MM.1S (cell line): Measurements from ENCODE around the gene DNAJB4.
"Not testable (repeated sequence)": the region's sequence is repeated elsewhere in the genome, so short reads cannot be mapped to it uniquely, and the experiment has no call there.

Experiments
- DNase-seq: peaks from one replicate; pipeline ENCODE4 v3.0.0-alpha.2; 2015
- H2AFZ ChIP-seq: fragments of 300-600 bp; sonication (generic); 2 replicates; pipeline ENCODE4 v1.6.0; 2016; ENCODE audit warnings: antibody characterized with exemption, low read length
- H3F3A ChIP-seq: fragments of 300-600 bp; sonication (generic); 2 replicates; pipeline ENCODE4 v1.6.1; 2016; ENCODE audit warnings: mild to moderate bottlenecking, antibody characterized with exemption, low read length, moderate library complexity, mixed read lengths; ENCODE audit not compliant: insufficient read depth
- H3K27ac ChIP-seq: fragments of 300-600 bp; sonication (generic); 2 replicates; pipeline ENCODE4 v1.5.1; 2016; ENCODE audit warnings: mild to moderate bottlenecking, low read length
- H3K27me3 ChIP-seq: fragments of 300-600 bp; sonication (generic); replicated peaks from 2 replicates; pipeline ENCODE4 v1.6.0; 2016; ENCODE audit warnings: low read length; ENCODE audit not compliant: insufficient read depth
- H3K36me3 ChIP-seq: fragments of 300-600 bp; sonication (generic); replicated peaks from 2 replicates; pipeline ENCODE4 v1.6.1; 2016; ENCODE audit warnings: mild to moderate bottlenecking, low read length, mixed read lengths; ENCODE audit not compliant: insufficient read depth
- H3K4me1 ChIP-seq: fragments of 300-600 bp; sonication (generic); 2 replicates; pipeline ENCODE4 v1.6.1; 2016; ENCODE audit warnings: low read length, mixed read lengths
- H3K4me2 ChIP-seq: fragments of 300-600 bp; sonication (generic); 2 replicates; pipeline ENCODE4 v1.6.0; 2016; ENCODE audit warnings: low read depth, low read length
- H3K4me3 ChIP-seq: fragments of 300-600 bp; sonication (generic); 2 replicates; pipeline ENCODE4 v1.5.1; 2016; ENCODE audit warnings: low read length, mixed read lengths
- H3K79me2 ChIP-seq: fragments of 300-600 bp; sonication (generic); 2 replicates; pipeline ENCODE4 v1.6.1; 2016; ENCODE audit warnings: mixed run types, low read length, mixed read lengths
- H3K9ac ChIP-seq: fragments of 300-600 bp; sonication (generic); 2 replicates; pipeline ENCODE4 v1.6.1; 2016; ENCODE audit warnings: low read length, mixed read lengths
- H3K9me2 ChIP-seq: fragments of 300-600 bp; sonication (generic); replicated peaks from 2 replicates; pipeline ENCODE4 v1.6.1; 2016; ENCODE audit warnings: mild to moderate bottlenecking, low read length, mixed read lengths; ENCODE audit not compliant: insufficient read depth
- H3K9me3 ChIP-seq: fragments of 300-600 bp; sonication (generic); replicated peaks from 2 replicates; pipeline ENCODE4 v1.6.1; 2016; ENCODE audit warnings: mild to moderate bottlenecking, low read length, mixed read lengths; ENCODE audit not compliant: insufficient read depth
- H4K20me1 ChIP-seq: fragments of 300-600 bp; sonication (generic); 2 replicates; pipeline ENCODE4 v1.6.1; 2016; ENCODE audit warnings: mild to moderate bottlenecking, low read length, moderate library complexity, mixed read lengths; ENCODE audit not compliant: insufficient read depth
- CTCF ChIP-seq: fragments of 300-600 bp; sonication (generic); IDR thresholded peaks from 2 replicates; pipeline ENCODE4 v1.5.1; 2016; ENCODE audit warnings: antibody characterized with exemption, low read length, mixed read lengths
- EZH2 ChIP-seq: fragments of 300-600 bp; sonication (generic); optimal IDR thresholded peaks from 2 replicates; pipeline ENCODE3; 2017; ENCODE audit warnings: low read depth, mild to moderate bottlenecking, antibody characterized with exemption, low read length, mixed read lengths
- EZH2phosphoT487 ChIP-seq: fragments of 300-600 bp; sonication (generic); IDR thresholded peaks from 2 replicates; pipeline ENCODE4 v1.6.1; 2018; ENCODE audit warnings: antibody characterized with exemption, low read length

The DNAJB4 gene

GRCh38 chr1:77978293-77978968 is 26.3 kb upstream of the DNAJB4 start:
- TF ChIP-seq CTCF: no peak
- TF ChIP-seq EZH2phosphoT487: no peak
- TF ChIP-seq EZH2: no peak
- peak overlapping the region; percentile 21; the same call in 1 of the 2 replicates for H2AFZ ChIP-seq
- peak overlapping the region; percentile 98 for H3K9ac ChIP-seq
- peak overlapping the region; percentile 98 for H3K27ac ChIP-seq
- H3K4me3 ChIP-seq: peak overlapping the region; percentile 82
- no peaks in the 10 kb centered on the region for H3K27me3 ChIP-seq
- peaks cover 45% of the 10 kb centered on the region for H4K20me1 ChIP-seq
- H3F3A ChIP-seq: peaks cover 21% of the 10 kb centered on the region
- DNase-seq: peak; percentile 95
- H3K79me2 ChIP-seq: peaks cover 81% of the 10 kb centered on the region
- H3K4me1 ChIP-seq: peaks cover 20% of the 10 kb centered on the region
- H3K36me3 ChIP-seq: peaks cover 6% of the 10 kb centered on the region; the same call in 1 of the 2 replicates
- H3K9me3 ChIP-seq: no peaks in the 10 kb centered on the region
- no peaks in the 10 kb centered on the region for H3K9me2 ChIP-seq
- H3K4me2 ChIP-seq: peak overlapping the region; percentile 84

- Histone ChIP-seq H3K9me3 (no peaks in the 10 kb centered on the region), H3K79me2 (peaks cover 73% of the 10 kb centered on the region), H3K4me1 (peaks cover 20% of the 10 kb centered on the region), H3K27me3 (no peaks in the 10 kb centered on the region), H2AFZ (peak within 1 kb of the TSS; percentile 88), H3K9ac (peak within 1 kb of the TSS; percentile 98), H3F3A (peaks cover 21% of the 10 kb centered on the region), H3K4me2 (peak within 1 kb of the TSS; percentile 84), H3K9me2 (no peaks in the 10 kb centered on the region), H4K20me1 (peaks cover 37% of the 10 kb centered on the region), H3K27ac (peak within 1 kb of the TSS; percentile 98), H3K36me3 (peaks cover 6% of the 10 kb centered on the region; the same call in 1 of the 2 replicates), H3K4me3 (peak within 1 kb of the TSS; percentile 82)
- DNase-seq: peak; percentile 99
- TF ChIP-seq EZH2phosphoT487 (no peak), CTCF (peak; percentile 73), EZH2 (no peak)
Observed at GRCh38 chr1:77978969-77979876, 25.5 kb upstream of the DNAJB4 start, which contains the start of gene FUBP1. TSS of gene FUBP1 (minus strand) at chr1:77979072. CDS start at chr1:77979004, 68 bp downstream.

- not testable (repeated sequence) for H3K9ac ChIP-seq, H3K4me1 ChIP-seq, H3K9me2 ChIP-seq, H3K27me3 ChIP-seq, DNase-seq, H3K9me3 ChIP-seq, H3K27ac ChIP-seq, H2AFZ ChIP-seq, H3K36me3 ChIP-seq, H3K4me3 ChIP-seq, H3K4me2 ChIP-seq, H4K20me1 ChIP-seq
- peaks cover 40% of the 10 kb centered on the region for H3K79me2 ChIP-seq
- H3F3A ChIP-seq: peaks cover 11% of the 10 kb centered on the region
Observed at GRCh38 chr1:77983352-77983996, 21.3 kb upstream of the DNAJB4 start.
